Esophagus muscularis mucosa (tissue), 4 donors: Measurements from ENCODE around the gene TTC9. TPM values are rescaled to one million over a fixed set of nuclear protein-coding genes. Genes with fewer than 3 reads are reported as not detected.

Source experiments
- DNase-seq: peaks from one replicate; pipeline ENCODE4 v3.0.0-alpha.2; 2017; ENCODE audit errors: extremely low spot score
- H3K27ac ChIP-seq, 4 donors: fragments of 200-600 bp; sonication (generic); replicated peaks in 1 of 4; 1 replicate in 3 of 4; 2 replicates in 1 of 4; pipeline ENCODE4 v1.5.1; 2016 to 2019; ENCODE audit warnings: mild to moderate bottlenecking in 1 of 4
- H3K27me3 ChIP-seq, 4 donors: fragments of 200-600 bp; sonication (generic); one replicate each; pipeline versions ENCODE4 v1.5.1 to v1.6.0; 2016 to 2019
- H3K36me3 ChIP-seq, 4 donors: fragments of 200-600 bp; sonication (generic); one replicate each; pipeline ENCODE4 v1.5.1; 2016 to 2019
- H3K4me1 ChIP-seq, 4 donors: fragments of 200-600 bp; sonication (generic); one replicate each; pipeline ENCODE4 v1.5.1; 2016 to 2019
- H3K4me3 ChIP-seq, 4 donors: fragments of 200-600 bp; sonication (generic); 1 replicate in 2 of 4; 2 replicates in 2 of 4; pipeline ENCODE4 v1.5.1; 2016 to 2019; ENCODE audit warnings: mild to moderate bottlenecking in 4 of 4, moderate library complexity in 1 of 4
- H3K9me3 ChIP-seq, 4 donors: fragments of 200-600 bp; sonication (generic); 1 replicate in 3 of 4; 2 replicates in 1 of 4; pipeline ENCODE4 v1.5.1; 2016 to 2019
- CTCF ChIP-seq, 3 experiments: fragments of 200-600 bp in 2 of 3; fragments of 450-650 bp in 1 of 3; sonication (generic) in 2 of 3; IDR thresholded peaks; one replicate each; pipeline ENCODE4 v1.5.1; 2017 to 2019; ENCODE audit warnings: antibody characterized with exemption in 3 of 3, mild to moderate bottlenecking in 2 of 3, moderate library complexity in 1 of 3
- EP300 ChIP-seq: sonication (generic); formaldehyde crosslinking; IDR thresholded peaks from one replicate; pipeline ENCODE4 v1.6.1; 2017; ENCODE audit warnings: antibody characterized with exemption
- POLR2A ChIP-seq: fragments of 450-650 bp; IDR thresholded peaks from one replicate; pipeline ENCODE4 v1.6.1; 2017; ENCODE audit warnings: antibody characterized with exemption, moderate library complexity, mild to moderate bottlenecking, low read depth
- POLR2AphosphoS5 ChIP-seq, 2 donors: sonication (generic); formaldehyde crosslinking; IDR thresholded peaks; one replicate each; pipeline ENCODE4 v1.6.1; 2017; ENCODE audit warnings: antibody characterized with exemption in 2 of 2
- WGBS: methylation state at CpG from one replicate; pipeline ENCODE4 v1.1.5; 2018; 5-methylcytosine and 5-hydroxymethylcytosine counted together
- intact Hi-C: fragments of 100-400 bp; cut with DNase I; formaldehyde crosslinking; loops from one replicate; pipeline ENCODE4 v1.15.1; 2023
- total RNA-seq, 4 donors: library from RNA; depleted of rRNA; stranded (reverse); fragments of >200 nt; gene quantifications; one replicate each; pipeline versions ENCODE4 v1.1.0 to v1.2.1, GENCODE V29; 2016

TTC9 gene
- total RNA-seq, 4 donors from 2014 or later, result 0.99 to 3.4 (median 1.9) TPM

DNA sequence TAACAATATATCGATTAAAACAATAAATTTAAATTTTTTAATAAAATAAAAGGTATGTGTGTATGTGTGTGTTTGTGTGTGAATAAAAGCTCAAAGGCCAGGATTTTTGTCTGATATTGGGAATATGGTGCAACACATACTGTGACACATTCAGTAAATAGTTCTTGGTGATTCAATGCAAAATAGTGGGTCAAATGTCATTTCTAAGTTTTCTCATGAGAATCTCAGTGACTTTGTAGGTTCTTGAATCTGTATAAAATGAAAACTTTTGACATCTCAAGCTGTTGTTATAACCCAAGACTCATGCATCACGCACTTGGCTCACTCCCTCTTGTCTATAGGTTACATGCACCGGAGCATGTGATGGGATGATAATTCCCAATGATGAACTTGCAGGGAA is 25.1 kb upstream of the TTC9 start:
- Histone ChIP-seq H3K27me3 (peaks cover 0 to 17% (median 0%) of the 10 kb centered on the region in 4 donors), H3K36me3 (no peaks in the 10 kb centered on the region), H3K9me3 (no peaks in the 10 kb centered on the region), H3K4me1 (no peaks in the 10 kb centered on the region), H3K4me3 (no peak overlapping the region), H3K27ac (no peak overlapping the region)
- intact Hi-C loops, result no loop called here
- DNase-seq, result no peak
- TF ChIP-seq CTCF (IDR thresholded peaks at IDR 0.05) (no peak), POLR2AphosphoS5 (IDR thresholded peaks at IDR 0.05) (no peak), POLR2A (no peak), EP300 (no peak)
- WGBS, result 91% methylated on average over 3 of the region's 3 CpGs

GRCh38 chr14:70618314-70618713 is 23.4 kb upstream of the TTC9 start:
- 74% methylated on average over 2 of the region's 2 CpGs for WGBS
- Histone ChIP-seq H3K4me1 (no peaks in the 10 kb centered on the region), H3K27me3 (peaks cover 0 to 10% (median 0%) of the 10 kb centered on the region in 4 donors), H3K36me3 (no peaks in the 10 kb centered on the region), H3K4me3 (no peak overlapping the region), H3K9me3 (peaks cover 0 to 6% (median 0%) of the 10 kb centered on the region in 4 donors), H3K27ac (no peak overlapping the region)
- DNase-seq, result no peak
- intact Hi-C loops, result no loop called here
- no peak for TF ChIP-seq POLR2AphosphoS5 (IDR thresholded peaks at IDR 0.05)

DNA sequence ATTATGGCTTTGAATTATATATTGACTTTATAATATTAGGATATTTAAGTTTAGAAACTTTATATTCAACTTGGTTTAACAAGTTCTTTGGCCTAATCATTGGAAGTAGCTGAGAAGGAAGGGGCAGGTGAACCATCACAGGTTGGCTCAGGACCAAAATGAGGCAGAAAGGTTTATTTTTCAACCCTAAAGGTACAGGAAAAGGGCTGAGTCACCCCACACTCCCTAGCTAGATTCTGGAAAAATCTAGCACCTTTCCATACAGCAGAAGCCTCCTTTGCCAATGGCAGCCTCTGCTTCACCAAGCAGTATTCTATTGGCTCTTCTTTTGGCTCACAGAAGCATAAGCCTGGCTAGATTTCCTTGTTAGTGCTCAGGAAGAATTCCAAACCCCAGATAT is 22.0 kb upstream of the TTC9 start:
- no peaks in the 10 kb centered on the region for H3K36me3 ChIP-seq
- peaks cover 0 to 6% (median 0%) of the 10 kb centered on the region in 4 donors for H3K9me3 ChIP-seq
- H3K27ac ChIP-seq, result no peak overlapping the region
- no peak overlapping the region for H3K4me3 ChIP-seq
- no peaks in the 10 kb centered on the region for H3K4me1 ChIP-seq
- intact Hi-C loops, result loop anchor here (10.0 kb wide), 1 partner anchor 95 kb away; no protein-coding TSS in a partner anchor
- TF ChIP-seq POLR2A, result no peak
- no peak for TF ChIP-seq CTCF (IDR thresholded peaks at IDR 0.05)
- no peak for TF ChIP-seq EP300
- no peak for TF ChIP-seq POLR2AphosphoS5 (IDR thresholded peaks at IDR 0.05)
- no peak for DNase-seq
- no peaks in the 10 kb centered on the region for H3K27me3 ChIP-seq

- no peaks in the 10 kb centered on the region for H3K4me1 ChIP-seq
- intact Hi-C loops, result loop anchor here (10.0 kb wide), 1 partner anchor 93 kb away; no protein-coding TSS in a partner anchor
- no peak overlapping the region for H3K27ac ChIP-seq
- DNase-seq, result no peak
- no peaks in the 10 kb centered on the region for H3K36me3 ChIP-seq
- WGBS, result 39% methylated on average over 3 of the region's 3 CpGs
- peaks cover 0 to 23% (median 11%) of the 10 kb centered on the region in 4 donors for H3K9me3 ChIP-seq
- TF ChIP-seq POLR2A (no peak), POLR2AphosphoS5 (IDR thresholded peaks at IDR 0.05) (no peak), EP300 (no peak), CTCF (IDR thresholded peaks at IDR 0.05) (peak; percentile 33 to 48 (median 34))
- no peak overlapping the region for H3K4me3 ChIP-seq
- H3K27me3 ChIP-seq, result no peaks in the 10 kb centered on the region
Measured at GRCh38 chr14:70622111-70622712, 19.5 kb upstream of the TTC9 start.

- peaks cover 0 to 6% (median 0%) of the 10 kb centered on the region in 4 donors for H3K27me3 ChIP-seq
- 71% methylated on average over 1 of the region's 1 CpG for WGBS
- DNase-seq, result no peak
- peaks cover 0 to 26% (median 15%) of the 10 kb centered on the region in 4 donors for H3K9me3 ChIP-seq
- no peak for TF ChIP-seq EP300
- TF ChIP-seq CTCF (IDR thresholded peaks at IDR 0.05), result no peak
- no peak for TF ChIP-seq POLR2AphosphoS5 (IDR thresholded peaks at IDR 0.05)
- no peak for TF ChIP-seq POLR2A
- H3K27ac ChIP-seq, result no peak overlapping the region
- intact Hi-C loops, result loop anchor here (10.0 kb wide), 1 partner anchor 90 kb away; no protein-coding TSS in a partner anchor
- H3K4me1 ChIP-seq, result no peaks in the 10 kb centered on the region
- no peak overlapping the region for H3K4me3 ChIP-seq
- H3K36me3 ChIP-seq, result no peaks in the 10 kb centered on the region
Measured at GRCh38 chr14:70624972-70625371, 16.7 kb upstream of the TTC9 start.
